Neural progenitor cell (in vitro differentiated cells): ENCODE results near the gene VSX2. TPM values are rescaled to one million over a fixed set of nuclear protein-coding genes. Genes with fewer than 3 reads are reported as not detected.

Experiments used
- DNase-seq: peaks from one replicate; pipeline ENCODE4 v3.0.0-alpha.2; 2016; ENCODE audit warnings: low spot score
- H2AFZ ChIP-seq: fragments of 200-600 bp; sonication (generic); replicated peaks from 2 replicates; pipeline ENCODE4 v1.6.1; 2016; ENCODE audit warnings: antibody characterized with exemption
- H3F3A ChIP-seq: fragments of 200-600 bp; sonication (generic); 2 replicates; pipeline ENCODE4 v1.6.1; 2016; ENCODE audit warnings: antibody characterized with exemption, low read depth
- H3K27ac ChIP-seq: fragments of 200-600 bp; sonication (generic); 2 replicates; pipeline ENCODE4 v1.5.1; 2016; ENCODE audit warnings: mild to moderate bottlenecking
- H3K27me3 ChIP-seq: fragments of 200-600 bp; sonication (generic); 2 replicates; pipeline ENCODE4 v1.6.1; 2016; ENCODE audit warnings: mild to moderate bottlenecking, moderate library complexity
- H3K36me3 ChIP-seq: fragments of 200-600 bp; sonication (generic); 2 replicates; pipeline ENCODE4 v1.5.1; 2016
- H3K4me1 ChIP-seq: fragments of 200-600 bp; sonication (generic); 2 replicates; pipeline ENCODE4 v1.6.1; 2016; ENCODE audit warnings: mixed run types
- H3K4me2 ChIP-seq: fragments of 200-600 bp; sonication (generic); 2 replicates; pipeline ENCODE4 v1.6.1; 2016
- H3K4me3 ChIP-seq: fragments of 200-600 bp; sonication (generic); 2 replicates; pipeline ENCODE4 v1.5.1; 2016
- H3K79me2 ChIP-seq: fragments of 200-600 bp; sonication (generic); 2 replicates; pipeline ENCODE4 v1.6.1; 2016; ENCODE audit warnings: low read depth
- H3K9ac ChIP-seq: fragments of 200-600 bp; sonication (generic); 2 replicates; pipeline ENCODE4 v1.6.1; 2016
- H3K9me3 ChIP-seq: fragments of 200-600 bp; sonication (generic); 2 replicates; pipeline ENCODE4 v1.5.1; 2016; ENCODE audit warnings: low read depth
- H4K20me1 ChIP-seq: fragments of 200-600 bp; sonication (generic); 2 replicates; pipeline ENCODE4 v1.6.1; 2016; ENCODE audit warnings: low read depth
- H3K27ac Mint-ChIP-seq: 3 replicates; pipeline ENCODE4 v1.8.0; 2021; ENCODE audit warnings: mixed read lengths
- H3K27me3 Mint-ChIP-seq: 2 replicates; pipeline ENCODE4 v1.8.0; 2022; ENCODE audit warnings: low read depth, mild to moderate bottlenecking, inconsistent platforms, moderate library complexity, mixed read lengths; ENCODE audit not compliant: insufficient read depth
- H3K36me3 Mint-ChIP-seq: 3 replicates; pipeline ENCODE4 v1.8.0; 2021; ENCODE audit warnings: mixed read lengths
- H3K4me1 Mint-ChIP-seq: 3 replicates; pipeline ENCODE4 v1.8.0; 2021; ENCODE audit warnings: mixed read lengths
- H3K4me3 Mint-ChIP-seq: 3 replicates; pipeline ENCODE4 v1.8.0; 2021; ENCODE audit warnings: mild to moderate bottlenecking, moderate library complexity, mixed read lengths
- H3K9me3 Mint-ChIP-seq: 3 replicates; pipeline ENCODE4 v1.8.0; 2020; ENCODE audit warnings: mixed read lengths
- CTCF ChIP-seq: fragments of 200-600 bp; sonication (generic); IDR thresholded peaks from 2 replicates; pipeline ENCODE4 v1.5.1; 2017; ENCODE audit warnings: antibody characterized with exemption, mild to moderate bottlenecking
- EZH2 ChIP-seq: fragments of 200-600 bp; sonication (generic); IDR thresholded peaks from 2 replicates; pipeline ENCODE4 v1.6.1; 2017; ENCODE audit warnings: antibody characterized with exemption, mild to moderate bottlenecking, moderate library complexity
- EZH2phosphoT487 ChIP-seq: fragments of 200-600 bp; sonication (generic); IDR thresholded peaks from 2 replicates; pipeline ENCODE4 v1.6.1; 2017; ENCODE audit warnings: antibody characterized with exemption
- total RNA-seq: library from RNA; depleted of rRNA; stranded (reverse); fragments of >200 nt; gene quantifications from 2 replicates; pipeline ENCODE4 v1.2.3, GENCODE V29; 2015; ENCODE audit warnings: low replicate concordance

Gene VSX2
- total RNA-seq, 1 donor from 2014 or later: 0.51 TPM

DNA sequence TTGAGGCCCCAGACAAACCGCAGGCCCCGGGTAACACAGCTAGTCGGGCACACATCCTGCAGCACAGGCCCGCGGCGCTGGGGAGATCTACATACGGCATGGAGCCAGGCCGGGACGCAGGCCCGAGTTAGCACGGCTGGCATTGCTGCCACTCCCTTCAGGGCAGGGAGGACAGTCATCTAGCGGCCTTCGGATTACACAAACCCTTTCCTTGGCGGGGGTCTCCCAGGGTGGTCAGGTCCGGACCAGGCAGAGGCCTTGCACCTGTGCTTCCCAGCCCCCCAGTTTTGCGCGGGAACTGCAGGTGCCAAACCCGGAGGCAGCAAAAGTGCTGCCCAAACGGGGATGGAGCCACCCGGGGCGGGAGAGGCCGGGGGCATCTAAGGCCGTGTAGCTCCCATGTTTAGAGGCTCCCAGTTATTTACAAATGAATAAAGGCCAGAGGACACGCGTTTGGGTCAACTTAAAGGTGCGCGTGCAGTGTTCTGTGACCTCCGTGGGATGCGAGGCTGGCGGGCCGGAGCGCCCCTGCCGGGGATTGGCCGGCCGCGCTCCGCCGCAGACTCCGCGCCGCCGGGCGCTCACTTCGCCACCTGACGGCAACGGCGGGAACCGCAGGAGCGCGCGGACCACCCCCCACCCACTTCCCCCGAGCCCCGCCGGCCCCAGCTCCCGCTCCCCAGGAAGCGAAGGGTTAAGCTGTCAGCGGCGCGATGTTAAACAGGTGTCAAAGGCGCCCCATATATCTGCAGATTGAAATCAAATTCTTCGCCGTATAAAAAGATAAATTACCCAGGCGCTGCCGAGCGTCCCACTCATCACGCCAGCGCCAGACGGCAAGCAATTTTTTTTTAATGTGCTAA is 18.1 kb downstream of the VSX2 start:
- no peaks in the 10 kb centered on the region for H3K4me1 ChIP-seq
- H3K27me3 ChIP-seq: peaks cover 56% of the 10 kb centered on the region
- Mint-ChIP-seq H3K36me3 (no peaks in the 10 kb centered on the region), H3K4me1 (no peaks in the 10 kb centered on the region), H3K9me3 (no peaks in the 10 kb centered on the region), H3K27me3 (peaks cover 29% of the 10 kb centered on the region), H3K4me3 (peak overlapping the region; percentile 88), H3K27ac (no peak overlapping the region)
- no peaks in the 10 kb centered on the region for H3K9me3 ChIP-seq
- H3K4me3 ChIP-seq: peak overlapping the region; percentile 75
- H3K9ac ChIP-seq: no peak overlapping the region
- TF ChIP-seq CTCF: peak; percentile 77
- TF ChIP-seq EZH2phosphoT487: no peak
- DNase-seq: peak; percentile 80
- no peaks in the 10 kb centered on the region for H3K36me3 ChIP-seq
- no peak overlapping the region for H3K27ac ChIP-seq
- peaks cover 5% of the 10 kb centered on the region for H3F3A ChIP-seq
- H4K20me1 ChIP-seq: no peaks in the 10 kb centered on the region
- peak overlapping the region; percentile 67 for H2AFZ ChIP-seq
- peak overlapping the region; percentile 99 for H3K4me2 ChIP-seq
- H3K79me2 ChIP-seq: no peaks in the 10 kb centered on the region

DNA sequence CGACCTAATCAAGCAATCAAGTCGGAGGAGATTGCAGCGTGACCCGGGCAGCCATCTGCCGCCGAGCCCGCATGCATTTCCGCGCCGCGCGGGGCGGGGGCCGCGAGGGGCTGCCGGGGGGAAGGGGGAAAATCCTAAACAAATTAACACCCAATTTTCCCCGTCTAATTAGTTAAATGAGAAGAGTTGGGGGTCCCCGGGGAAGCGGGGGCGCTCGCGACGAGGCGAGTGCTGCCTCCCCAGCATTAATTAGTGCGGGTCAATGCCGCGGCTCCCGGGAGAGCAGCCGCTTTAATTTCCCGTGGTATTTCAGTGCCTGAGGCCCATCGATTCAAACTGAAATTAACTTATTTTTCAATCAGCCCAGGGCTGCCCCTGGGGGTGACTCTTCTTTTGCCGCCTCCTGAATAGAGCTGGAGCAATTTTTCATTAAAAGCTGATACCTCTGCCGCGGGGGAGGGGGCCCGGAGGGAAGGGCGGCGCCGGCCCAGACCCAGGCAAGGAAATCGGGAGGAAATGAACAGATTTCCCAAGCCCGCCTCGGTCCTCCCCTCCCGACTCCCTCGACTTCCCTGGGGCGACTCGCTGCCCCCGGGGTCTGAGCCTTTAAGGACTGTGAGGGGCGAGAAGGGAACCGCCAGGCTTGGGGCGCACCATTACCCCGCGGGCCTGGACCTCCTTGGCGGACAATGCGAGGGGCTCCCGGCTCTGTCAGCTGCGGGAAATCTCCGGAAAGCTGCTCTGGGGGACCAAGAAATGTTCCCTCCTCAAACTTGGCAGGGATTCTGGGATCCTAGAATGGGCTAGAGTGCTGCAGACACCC is 18.9 kb downstream of the VSX2 start:
- peaks cover 5% of the 10 kb centered on the region for H3F3A ChIP-seq
- H4K20me1 ChIP-seq: no peaks in the 10 kb centered on the region
- no peaks in the 10 kb centered on the region for H3K36me3 ChIP-seq
- H3K79me2 ChIP-seq: no peaks in the 10 kb centered on the region
- peak overlapping the region; percentile 88 for H3K4me3 Mint-ChIP-seq
- no peak overlapping the region for H3K9ac ChIP-seq
- no peaks in the 10 kb centered on the region for H3K4me1 Mint-ChIP-seq
- H3K27ac ChIP-seq: no peak overlapping the region
- H3K36me3 Mint-ChIP-seq: no peaks in the 10 kb centered on the region
- no peaks in the 10 kb centered on the region for H3K4me1 ChIP-seq
- H3K27ac Mint-ChIP-seq: no peak overlapping the region
- peaks cover 48% of the 10 kb centered on the region for H3K27me3 ChIP-seq
- H3K9me3 ChIP-seq: no peaks in the 10 kb centered on the region
- peak overlapping the region; percentile 67 for H2AFZ ChIP-seq
- no peaks in the 10 kb centered on the region for H3K9me3 Mint-ChIP-seq
- TF ChIP-seq CTCF (no peak), EZH2phosphoT487 (peak; percentile 70), EZH2 (peak; percentile 84)
- H3K27me3 Mint-ChIP-seq: peaks cover 26% of the 10 kb centered on the region
- peak; percentile 30 for DNase-seq
- H3K4me3 ChIP-seq: peak overlapping the region; percentile 75
- peak overlapping the region; percentile 99 for H3K4me2 ChIP-seq

DNA sequence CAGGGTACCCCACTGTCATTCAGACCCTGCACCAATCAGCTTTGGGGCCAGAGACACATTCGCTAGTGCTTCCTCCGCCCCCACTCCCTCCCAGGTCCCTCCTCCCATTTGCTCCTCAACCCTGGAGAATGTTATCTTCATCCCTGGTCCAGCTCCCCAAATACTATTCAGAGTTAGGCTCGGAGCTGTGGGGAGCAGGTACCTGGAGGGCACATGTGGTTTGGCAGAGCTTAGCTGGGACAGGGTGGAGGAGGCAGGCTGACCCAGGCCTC is 19.5 kb downstream of the VSX2 start:
- no peaks in the 10 kb centered on the region for H3K9me3 Mint-ChIP-seq
- peak overlapping the region; percentile 84 for H3K4me3 Mint-ChIP-seq
- peak overlapping the region; percentile 75 for H3K4me3 ChIP-seq

More for the DNA sequence above, 19.5 kb downstream of the VSX2 start:
- H3K9me3 ChIP-seq: no peaks in the 10 kb centered on the region
- H3K4me1 ChIP-seq: no peaks in the 10 kb centered on the region
- Mint-ChIP-seq H3K4me1 (no peaks in the 10 kb centered on the region), H3K27ac (no peak overlapping the region), H3K27me3 (peaks cover 28% of the 10 kb centered on the region), H3K36me3 (no peaks in the 10 kb centered on the region)
- no peak overlapping the region for H3K27ac ChIP-seq
- no peaks in the 10 kb centered on the region for H4K20me1 ChIP-seq
- peak overlapping the region; percentile 67 for H2AFZ ChIP-seq
- no peak overlapping the region for H3K9ac ChIP-seq
- peaks cover 42% of the 10 kb centered on the region for H3K27me3 ChIP-seq
- H3K36me3 ChIP-seq: no peaks in the 10 kb centered on the region
- peaks cover 5% of the 10 kb centered on the region for H3F3A ChIP-seq
- H3K4me2 ChIP-seq: peak overlapping the region; percentile 99
- DNase-seq: no peak
- H3K79me2 ChIP-seq: no peaks in the 10 kb centered on the region
- TF ChIP-seq EZH2: no peak
- no peak for TF ChIP-seq EZH2phosphoT487
- TF ChIP-seq CTCF: no peak
